Superior temporal gyrus (tissue), 1 donor: ENCODE data around the gene SBK2.
"Not testable (repeated sequence)": the region's sequence is repeated elsewhere in the genome, so short reads cannot be mapped to it uniquely, and the experiment has no call there.

Experiments used
- DNase-seq: peaks from one replicate; pipeline ENCODE4 v3.0.0-alpha.2; 2016; ENCODE audit errors: extremely low spot score

The SBK2 gene

GRCh38 chr19:55502197-55502952 is 34.6 kb downstream of the SBK2 start:
- no peak for DNase-seq

GRCh38 chr19:55500368-55500952 is 36.5 kb downstream of the SBK2 start:
- DNase-seq: no peak

- no peak for DNase-seq
These were observed 38.6 kb downstream of the SBK2 start for GRCh38 chr19:55498246-55498840.

- DNase-seq: no peak
These were observed 39.2 kb downstream of the SBK2 start for GRCh38 chr19:55497763-55498162.

GRCh38 chr19:55496820-55497219 is 40.1 kb downstream of the SBK2 start:
- not testable (repeated sequence) for DNase-seq

GRCh38 chr19:55495646-55496349 is 41.1 kb downstream of the SBK2 start:
- DNase-seq: no peak

- no peak for DNase-seq
These were observed 42.7 kb downstream of the SBK2 start for GRCh38 chr19:55494172-55494761.

GRCh38 chr19:55493645-55494171 is 43.2 kb downstream of the SBK2 start:
- no peak for DNase-seq

GRCh38 chr19:55493052-55493644 is 43.8 kb downstream of the SBK2 start:
- DNase-seq: no peak

- no peak for DNase-seq
These were observed 44.5 kb downstream of the SBK2 start for GRCh38 chr19:55492362-55492944.

- no peak for DNase-seq
These were observed 45.2 kb downstream of the SBK2 start for GRCh38 chr19:55491546-55492360.

GRCh38 chr19:55490478-55491432 is 46.2 kb downstream of the SBK2 start:
- DNase-seq: no peak

- no peak for DNase-seq
These were observed 47.0 kb downstream of the SBK2 start for GRCh38 chr19:55489711-55490477.

- no peak for DNase-seq
These were observed 47.8 kb downstream of the SBK2 start for GRCh38 chr19:55488986-55489710.

GRCh38 chr19:55487924-55488687 is 48.8 kb downstream of the SBK2 start, which contains the start of gene SSC5D:
SSC5D (plus strand) TSS chr19:55488436; CDS start chr19:55488590, 154 bp downstream.
- no peak for DNase-seq
